GM19035 (cell line): ENCODE results near the gene OTUD5.
A peak's percentile ranks its signal among the peaks of the same experiment; 100 is the strongest.

Source experiments
- ATAC-seq: cut with Tn5 transposase; IDR thresholded peaks from one replicate; pipeline ENCODE4 v1.9.1; 2021; ENCODE audit not compliant: unreplicated experiment

The OTUD5 gene

GRCh38 chrX:48911412-48912182 is 45.8 kb downstream of the OTUD5 start, which contains the start of gene SLC35A2:
Gene SLC35A2 (minus strand): TSS chrX:48911646. CDS start chrX:48911636, 10 bp downstream.
- ATAC-seq = peak; percentile 72

DNA sequence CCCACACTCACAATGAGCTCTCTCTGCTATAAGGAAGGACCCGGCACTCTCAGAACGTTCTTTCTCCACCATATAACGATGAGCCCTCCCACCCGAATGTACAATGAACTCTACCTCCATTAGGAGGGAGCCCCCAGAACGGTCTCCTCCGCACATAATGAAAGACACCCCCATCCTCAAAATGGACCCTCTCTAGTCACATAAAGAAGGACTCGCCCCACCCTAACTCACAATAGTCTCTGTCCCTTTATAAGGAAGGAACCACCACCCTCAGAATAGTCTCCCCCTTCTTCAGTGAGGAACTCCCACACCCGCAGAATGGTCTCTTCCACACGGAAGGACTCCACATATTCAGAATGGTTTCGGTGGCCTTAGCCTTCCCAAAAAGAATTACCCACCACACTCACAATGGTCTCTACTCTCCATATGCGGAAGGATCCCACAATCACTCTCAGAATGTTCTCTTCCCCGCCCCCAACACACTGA is 46.4 kb downstream of the OTUD5 start:
- ATAC-seq = peak; percentile 3

DNA sequence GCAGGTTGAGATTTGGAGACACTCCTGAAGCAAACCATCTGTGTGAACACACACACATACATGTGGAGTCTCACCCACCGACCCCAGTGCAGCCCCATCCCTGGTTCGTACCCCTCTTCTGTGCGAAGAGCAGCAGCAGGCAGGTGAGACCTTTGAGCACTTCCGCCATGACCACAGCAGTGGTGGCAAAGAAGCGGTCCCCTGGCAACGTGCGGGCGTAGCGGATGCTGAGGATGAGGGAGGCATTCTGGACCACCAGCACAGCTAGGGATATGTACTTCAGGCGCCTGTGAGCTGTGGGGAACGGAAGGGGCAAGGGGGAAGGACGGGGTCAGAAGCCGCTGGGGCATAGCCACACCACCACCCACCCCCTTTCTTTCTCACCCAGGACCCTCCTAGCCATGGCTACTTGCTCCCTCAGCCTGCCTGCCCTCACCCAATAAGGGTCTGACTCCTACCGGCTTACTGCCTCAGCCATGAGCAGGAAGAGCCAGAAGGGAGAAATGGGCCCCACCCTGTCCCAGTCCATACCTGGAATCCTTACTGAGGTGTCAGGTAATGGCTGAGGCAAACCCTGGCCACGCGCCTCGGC is 47.6 kb downstream of the OTUD5 start:
- ATAC-seq = no peak

DNA sequence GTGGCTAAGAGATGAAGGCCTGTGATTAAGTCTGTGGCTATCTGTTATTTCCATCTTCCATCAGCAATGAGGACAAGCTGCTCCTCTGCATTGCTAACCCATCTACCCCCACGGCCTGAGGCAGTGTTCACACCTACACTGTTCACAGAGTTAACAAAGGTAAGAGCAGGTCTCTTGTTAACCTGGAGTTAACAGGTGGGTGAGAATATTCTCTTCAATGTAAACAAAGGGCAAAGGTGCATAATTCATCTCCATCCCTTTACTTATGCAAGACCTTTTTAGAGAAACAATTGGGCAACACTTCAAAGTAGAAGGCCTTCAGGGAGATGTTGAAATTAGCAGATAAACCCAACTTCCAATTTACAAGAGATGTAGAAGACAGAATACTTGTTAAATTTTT is 48.8 kb downstream of the OTUD5 start:
- no peak for ATAC-seq

DNA sequence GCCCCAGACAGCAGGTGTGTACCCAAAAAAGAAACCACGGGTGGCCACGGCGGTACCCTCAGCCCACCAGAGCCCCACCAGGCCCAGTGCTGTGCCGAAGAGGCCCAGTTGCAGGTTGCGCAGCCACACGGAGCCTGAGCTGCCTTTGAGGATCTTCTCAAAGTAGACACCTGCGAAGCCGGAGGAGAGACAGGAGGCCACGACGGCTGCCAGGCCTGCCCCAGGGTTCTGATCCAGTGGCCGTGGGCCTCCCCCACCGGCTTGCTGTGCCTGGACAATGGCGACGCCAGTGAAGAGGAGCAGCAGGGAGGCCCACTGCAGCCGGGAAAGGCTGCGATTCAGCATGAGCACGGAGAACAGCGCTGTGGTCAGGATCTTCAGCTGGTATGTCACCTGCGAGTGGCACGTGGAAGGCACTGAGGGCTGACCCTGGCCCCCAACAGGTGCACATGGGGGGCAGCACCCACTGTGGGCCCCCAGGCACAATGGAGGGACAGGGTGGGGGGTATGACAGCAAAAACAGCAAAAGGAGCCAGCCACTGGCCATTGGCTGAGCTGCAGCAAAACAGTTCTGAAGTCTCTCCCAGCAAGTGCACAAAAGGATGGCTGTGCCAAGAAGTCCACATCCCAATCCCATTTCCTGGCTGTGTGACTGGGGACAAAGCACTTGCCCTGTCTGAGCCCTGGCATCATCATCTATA is 52.2 kb downstream of the OTUD5 start:
- ATAC-seq = no peak

- no peak for ATAC-seq
Measured at GRCh38 chrX:48904626-48905025, 52.8 kb downstream of the OTUD5 start.

GRCh38 chrX:48904180-48904579 is 53.2 kb downstream of the OTUD5 start:
- no peak for ATAC-seq

DNA sequence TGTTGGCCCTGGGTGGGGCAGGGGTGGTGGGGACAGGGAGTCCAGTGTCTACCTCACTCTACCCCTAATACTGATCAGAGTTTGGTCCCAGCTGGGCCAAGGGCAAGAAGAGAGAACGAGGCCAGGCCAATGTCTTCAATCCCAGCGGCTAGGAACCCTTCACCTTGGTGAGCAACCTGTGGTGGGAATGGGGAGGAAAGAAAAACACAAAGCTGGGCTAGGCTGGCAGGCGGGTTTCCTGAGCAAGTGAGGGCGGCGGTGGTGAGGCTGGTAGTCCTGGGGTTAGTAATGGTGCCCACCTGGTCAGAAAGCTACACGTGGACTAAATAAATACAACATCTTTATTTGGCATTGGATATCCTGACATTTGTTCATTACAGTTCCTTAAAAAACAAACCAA is 54.1 kb downstream of the OTUD5 start:
- ATAC-seq = no peak

- no peak for ATAC-seq
Measured at GRCh38 chrX:48902776-48903175, 54.6 kb downstream of the OTUD5 start.

GRCh38 chrX:48902135-48902534 is 55.3 kb downstream of the OTUD5 start:
- no peak for ATAC-seq

DNA sequence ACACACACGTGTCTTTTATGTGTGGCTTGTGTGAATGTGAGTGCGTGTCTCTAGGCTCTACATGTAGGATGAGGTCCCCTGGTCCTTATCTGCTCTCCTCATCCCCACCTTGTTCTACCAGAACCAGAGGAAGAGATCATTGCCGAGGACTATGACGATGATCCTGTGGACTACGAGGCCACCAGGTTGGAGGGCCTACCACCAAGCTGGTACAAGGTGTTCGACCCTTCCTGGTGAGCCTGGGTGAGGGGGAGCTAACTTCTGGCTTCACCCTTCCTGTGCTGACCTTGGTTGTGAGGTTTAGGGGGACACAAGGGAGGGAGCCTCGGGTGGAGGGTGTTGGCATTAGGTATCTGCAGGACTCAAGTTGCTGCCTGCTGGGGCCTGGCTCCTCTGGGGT is 56.3 kb downstream of the OTUD5 start:
- no peak for ATAC-seq

GRCh38 chrX:48899078-48899410 is 58.4 kb downstream of the OTUD5 start:
- ATAC-seq = no peak

DNA sequence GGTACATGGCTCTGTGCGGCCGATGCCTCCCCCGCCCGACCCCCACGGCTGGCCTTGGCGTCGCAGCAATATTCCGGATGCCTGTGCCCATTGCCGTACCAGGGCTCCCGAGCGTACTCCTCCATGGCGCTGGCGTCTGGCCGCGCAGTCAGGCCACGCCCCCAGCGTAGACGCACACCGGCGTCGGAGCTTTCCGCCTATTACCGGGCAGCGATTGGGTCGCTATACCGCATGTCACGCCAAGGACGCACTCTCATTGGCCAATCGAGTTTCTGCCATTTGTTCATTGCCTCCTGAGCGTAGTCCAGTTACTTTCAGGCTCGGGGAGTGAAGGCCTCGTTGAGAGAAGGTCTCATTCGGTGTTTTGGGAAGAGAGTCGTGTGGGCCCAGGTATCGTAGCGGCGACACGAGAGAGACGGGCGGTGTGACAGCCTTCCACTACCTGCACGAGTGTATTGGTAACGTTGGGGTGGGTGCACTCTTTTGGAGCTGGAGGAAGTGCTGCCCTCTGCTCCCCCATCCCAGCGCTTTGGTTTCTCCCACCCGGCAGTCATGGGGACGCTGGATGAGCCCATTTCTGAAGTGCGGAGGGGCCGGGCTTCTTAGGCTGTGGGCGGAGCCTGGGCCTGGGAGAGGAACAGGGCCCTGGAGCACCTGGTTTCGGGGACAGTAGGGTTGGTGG is 59.6 kb downstream of the OTUD5 start, which contains the start of the genes PQBP1 and TIMM17B:
PQBP1 (plus strand) TSS at position 306 of the 682 bp plus-strand sequence. CDS start 580 bp downstream, outside the sequence.
TIMM17B (minus strand) TSS at position 144 of the 682 bp plus-strand sequence; CDS start at position 125, 19 bp downstream.
- ATAC-seq = peak; percentile 92

GRCh38 chrX:48897157-48897624 is 60.2 kb downstream of the OTUD5 start:
- peak; percentile 16 for ATAC-seq

DNA sequence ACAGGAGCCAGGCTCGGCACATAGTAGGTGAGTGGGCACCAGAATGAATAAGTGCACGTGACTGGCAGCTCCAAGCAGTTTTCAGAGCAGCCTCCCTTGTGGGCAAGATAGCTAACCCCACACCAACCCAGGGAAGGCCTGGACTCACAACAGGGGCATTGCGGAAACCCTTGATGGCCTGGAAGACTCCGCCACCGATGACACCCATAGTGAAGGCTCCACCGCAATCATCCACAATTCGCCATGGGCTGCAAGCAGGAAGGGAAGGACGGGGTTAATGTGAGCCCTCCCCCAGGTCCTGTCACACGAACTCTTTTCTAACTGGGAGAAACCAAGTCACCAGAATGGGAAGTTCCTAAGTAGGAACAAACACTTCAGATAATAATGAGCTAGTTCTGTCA is 60.8 kb downstream of the OTUD5 start:
- ATAC-seq = no peak

DNA sequence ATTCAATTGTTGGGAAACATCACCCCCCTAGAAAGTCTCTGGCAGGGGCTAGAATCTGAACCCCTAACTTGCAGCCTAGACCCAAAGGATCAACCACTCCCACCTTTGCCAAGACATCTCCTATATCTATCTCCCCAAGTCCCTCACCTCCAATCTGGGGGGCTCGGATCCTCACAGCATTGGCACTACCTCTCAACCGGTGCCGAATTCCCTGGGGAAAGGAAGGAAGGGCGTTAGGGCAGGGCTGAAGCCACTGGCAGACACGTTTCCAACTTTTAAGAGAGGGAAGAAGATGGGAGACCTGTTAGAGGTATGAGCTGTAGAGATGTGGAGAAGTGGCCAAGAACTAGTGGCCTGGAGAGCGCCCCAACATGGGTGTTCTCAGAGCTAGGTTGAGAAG is 62.5 kb downstream of the OTUD5 start:
- ATAC-seq = no peak

- no peak for ATAC-seq
Measured at GRCh38 chrX:48893556-48894348, 63.7 kb downstream of the OTUD5 start.

- no peak for ATAC-seq
Measured at GRCh38 chrX:48892896-48893295, 64.5 kb downstream of the OTUD5 start.

DNA sequence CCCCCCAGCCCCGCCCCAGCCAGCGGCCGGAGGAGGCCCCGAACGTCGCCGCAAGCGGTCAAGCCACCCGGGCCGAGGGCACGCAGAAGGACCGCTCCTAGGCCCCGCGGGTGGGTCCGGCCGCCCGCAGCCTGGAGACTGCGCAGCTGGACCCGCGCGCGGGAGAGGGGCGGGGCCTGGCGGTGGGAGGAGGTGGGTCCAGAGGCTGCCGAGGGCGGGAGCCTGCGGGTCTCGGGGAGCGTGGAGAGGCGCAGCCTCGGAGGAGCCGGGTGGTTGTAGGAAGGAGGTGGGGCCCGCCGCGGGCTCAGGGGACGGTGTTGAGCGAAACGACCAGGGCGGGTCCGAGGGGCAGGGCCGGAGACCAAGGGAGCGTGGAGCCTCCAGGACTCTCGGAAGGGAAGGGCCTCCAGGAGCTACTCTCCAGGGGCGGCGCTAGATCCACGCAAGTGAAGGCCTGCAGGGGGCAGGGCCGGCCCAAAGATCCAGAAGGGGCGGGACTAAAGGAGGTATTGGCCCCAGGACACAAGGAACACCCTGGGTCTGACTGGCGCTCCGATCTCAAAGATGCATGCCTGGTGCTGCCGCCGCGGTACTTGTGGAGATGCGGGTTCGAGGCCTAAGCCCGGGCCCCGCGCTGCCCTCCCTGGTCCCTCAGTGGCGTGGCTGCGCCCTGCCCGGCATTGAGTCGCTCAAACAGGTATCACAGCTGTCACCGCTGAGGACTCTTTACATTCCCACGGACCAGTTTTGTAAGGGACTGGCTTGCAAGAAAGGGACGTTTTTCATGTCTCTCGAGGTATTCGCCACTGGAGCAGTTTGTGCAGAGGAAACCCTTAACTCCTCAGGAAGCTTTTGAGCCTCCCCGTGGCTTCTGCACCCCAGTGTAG is 65.8 kb downstream of the OTUD5 start:
- ATAC-seq = peak; percentile 89
